Activated CD4-positive, alpha-beta memory T cell treated with anti-CD3 and anti-CD28 coated beads for 36 hours (primary cell): ENCODE measurements around the gene PEX11G. TPM values are rescaled to one million over a fixed set of nuclear protein-coding genes. Genes with fewer than 3 reads are reported as not detected.

Source experiments
- CTCF ChIA-PET: fragments of 350-600 bp; sonication (Branson Sonifier 250); formaldehyde crosslinking; loops from one replicate; lab custom pipeline; 2021; ENCODE audit warnings: antibody characterized with exemption, inconsistent platforms; lab: Charles Lee
- POLR2A ChIA-PET: fragments of 350-600 bp; sonication (Branson Sonifier 250); formaldehyde crosslinking; loops from one replicate; lab custom pipeline; 2021; ENCODE audit warnings: antibody characterized with exemption; lab: Charles Lee
- DNase-seq: peaks from one replicate; pipeline ENCODE4 v3.0.0-alpha.2; 2020
- H3K27ac Mint-ChIP-seq: one replicate; pipeline ENCODE4 v1.8.0; 2021; ENCODE audit warnings: mixed read lengths
- H3K27me3 Mint-ChIP-seq: one replicate; pipeline ENCODE4 v1.8.0; 2021; ENCODE audit warnings: mixed read lengths
- H3K36me3 Mint-ChIP-seq: one replicate; pipeline ENCODE4 v1.8.0; 2021; ENCODE audit warnings: mixed read lengths
- H3K4me1 Mint-ChIP-seq: one replicate; pipeline ENCODE4 v1.8.0; 2021; ENCODE audit warnings: low read depth, mixed read lengths
- H3K4me3 Mint-ChIP-seq: one replicate; pipeline ENCODE4 v1.8.0; 2021; ENCODE audit warnings: mild to moderate bottlenecking, mixed read lengths
- H3K9me3 Mint-ChIP-seq: one replicate; pipeline ENCODE4 v1.8.0; 2021; ENCODE audit warnings: mixed read lengths
- intact Hi-C: fragments of 100-400 bp; cut with micrococcal nuclease; formaldehyde crosslinking; loops from one replicate; pipeline ENCODE4 v1.15.1; 2023
- total RNA-seq, 2 experiments: library from RNA; stranded (reverse); gene quantifications; one replicate each; pipeline ENCODE4 v1.2.3, GENCODE V29; 2021

The PEX11G gene
- total RNA-seq, 2 experiments from 2014 or later: 2.1 to 2.2 TPM

- CTCF ChIA-PET: no interaction called here
Observed at GRCh38 chr19:7470540-7471305, 18.1 kb downstream of the PEX11G start.

DNA sequence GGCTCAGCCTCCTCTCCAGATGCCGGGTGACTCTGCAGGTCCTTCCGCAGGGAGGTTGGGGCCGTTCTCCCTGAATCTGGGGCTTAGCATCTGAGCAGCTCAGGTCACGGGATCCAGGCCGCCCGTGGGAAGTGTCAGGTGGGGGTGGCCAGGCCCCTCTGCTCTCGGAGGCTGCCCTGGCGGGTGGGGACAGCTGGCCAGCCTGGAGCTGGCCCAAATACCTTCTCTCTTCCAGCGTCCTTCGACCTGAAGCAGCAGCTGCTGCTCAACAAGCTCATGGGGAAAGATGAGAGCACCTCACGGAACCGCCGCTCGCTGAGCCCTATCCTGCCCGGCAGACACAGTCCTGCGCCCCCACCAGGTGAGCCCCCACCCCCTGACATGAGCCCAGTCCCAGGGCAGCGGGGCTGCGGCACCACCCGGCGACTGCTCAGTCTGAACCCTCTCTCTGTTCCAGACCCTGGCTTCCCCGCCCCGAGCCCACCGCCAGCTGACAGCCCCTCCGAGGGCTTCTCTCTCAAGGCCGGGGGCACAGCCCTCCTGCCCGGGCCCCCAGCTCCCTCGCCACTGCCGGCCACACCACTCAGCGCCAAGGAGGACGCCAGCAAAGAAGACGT lies 19.1 kb downstream of the PEX11G start:
- CTCF ChIA-PET: no interaction called here
- DNase-seq: no peak
- no peaks in the 10 kb centered on the region for H3K4me1 Mint-ChIP-seq
- H3K36me3 Mint-ChIP-seq: peaks cover 7% of the 10 kb centered on the region
- POLR2A ChIA-PET: no interaction called here
- no peak overlapping the region for H3K27ac Mint-ChIP-seq
- no peaks in the 10 kb centered on the region for H3K27me3 Mint-ChIP-seq
- intact Hi-C loops: no loop called here
- H3K9me3 Mint-ChIP-seq: no peaks in the 10 kb centered on the region
- H3K4me3 Mint-ChIP-seq: no peak overlapping the region

More at GRCh38 chr19:7470540-7471305, 18.1 kb downstream of the PEX11G start:
- Mint-ChIP-seq H3K36me3 (peaks cover 7% of the 10 kb centered on the region), H3K27ac (no peak overlapping the region), H3K9me3 (no peaks in the 10 kb centered on the region), H3K27me3 (no peaks in the 10 kb centered on the region), H3K4me1 (no peaks in the 10 kb centered on the region), H3K4me3 (no peak overlapping the region)
- intact Hi-C loops: no loop called here
- no peak for DNase-seq
- POLR2A ChIA-PET: no interaction called here

DNA sequence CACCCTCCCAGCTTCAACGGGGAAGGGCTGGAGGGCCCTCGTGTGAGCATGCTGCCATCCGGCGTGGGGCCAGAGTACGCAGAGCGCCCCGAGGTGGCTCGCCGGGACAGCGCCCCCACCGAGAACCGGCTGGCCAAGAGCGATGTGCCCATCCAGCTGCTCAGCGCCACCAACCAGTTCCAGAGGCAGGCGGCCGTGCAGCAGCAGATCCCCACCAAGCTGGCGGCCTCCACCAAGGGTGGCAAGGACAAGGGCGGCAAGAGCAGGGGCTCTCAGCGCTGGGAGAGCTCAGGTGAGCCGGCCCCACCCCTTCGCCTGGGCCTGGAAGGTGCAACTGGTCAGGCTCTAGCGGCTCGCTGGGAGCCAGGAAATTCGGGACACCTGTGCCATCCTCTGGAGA lies 20.0 kb downstream of the PEX11G start:
- ChIA-PET CTCF (no interaction called here), POLR2A (interaction anchor here (0.6 kb wide), 1 partner anchor 1416 kb away, joined by 3 read pairs; no protein-coding TSS in a partner anchor)
- Mint-ChIP-seq H3K36me3 (peaks cover 9% of the 10 kb centered on the region), H3K4me1 (no peaks in the 10 kb centered on the region), H3K27me3 (no peaks in the 10 kb centered on the region), H3K9me3 (no peaks in the 10 kb centered on the region), H3K27ac (no peak overlapping the region), H3K4me3 (no peak overlapping the region)
- no peak for DNase-seq
- intact Hi-C loops: no loop called here

DNA sequence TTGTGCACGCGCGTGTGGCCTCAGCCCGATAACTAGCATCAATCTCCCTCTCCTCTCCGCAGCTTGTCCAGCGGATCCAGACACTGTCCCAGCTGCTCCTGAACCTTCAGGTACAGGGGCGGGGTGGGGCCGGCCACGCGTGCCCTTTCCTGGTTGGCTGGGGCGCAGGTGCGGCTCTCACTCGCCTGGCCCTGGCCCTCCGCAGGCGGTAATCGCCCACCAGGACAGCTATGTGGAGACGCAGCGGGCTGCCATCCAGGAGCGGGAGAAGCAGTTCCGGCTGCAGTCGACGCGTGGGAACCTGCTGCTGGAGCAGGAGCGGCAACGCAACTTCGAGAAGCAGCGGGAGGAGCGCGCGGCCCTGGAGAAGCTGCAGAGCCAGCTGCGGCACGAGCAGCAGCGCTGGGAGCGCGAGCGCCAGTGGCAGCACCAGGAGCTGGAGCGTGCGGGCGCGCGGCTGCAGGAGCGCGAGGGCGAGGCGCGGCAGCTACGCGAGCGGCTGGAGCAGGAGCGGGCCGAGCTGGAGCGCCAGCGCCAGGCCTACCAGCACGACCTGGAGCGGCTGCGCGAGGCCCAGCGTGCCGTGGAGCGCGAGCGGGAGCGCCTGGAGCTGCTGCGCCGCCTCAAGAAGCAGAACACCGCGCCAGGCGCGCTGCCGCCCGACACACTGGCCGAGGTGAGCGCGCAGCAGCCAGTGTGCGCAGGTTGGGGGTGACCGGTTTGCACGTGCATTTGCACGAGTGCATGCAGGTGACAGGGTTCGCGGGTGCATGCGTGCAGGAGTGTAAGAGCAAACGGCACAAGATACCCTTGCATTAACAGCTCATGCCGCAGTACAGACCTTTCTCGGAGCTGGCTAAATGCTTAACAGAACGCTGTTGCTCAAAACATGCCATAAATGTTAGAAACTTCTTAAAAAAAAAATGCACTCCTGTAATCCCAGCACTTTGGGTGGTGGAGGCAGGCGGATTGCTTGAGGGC lies 21.5 kb downstream of the PEX11G start:
- CTCF ChIA-PET: interaction anchor here (0.5 kb wide), 1 partner anchor 25 kb away, joined by 3 read pairs; no protein-coding TSS in a partner anchor
- H3K27ac Mint-ChIP-seq: no peak overlapping the region
- no peaks in the 10 kb centered on the region for H3K9me3 Mint-ChIP-seq
- no peak for DNase-seq
- POLR2A ChIA-PET: no interaction called here
- H3K4me3 Mint-ChIP-seq: no peak overlapping the region
- no peaks in the 10 kb centered on the region for H3K4me1 Mint-ChIP-seq
- H3K27me3 Mint-ChIP-seq: no peaks in the 10 kb centered on the region
- peaks cover 12% of the 10 kb centered on the region for H3K36me3 Mint-ChIP-seq
- intact Hi-C loops: no loop called here

GRCh38 chr19:7463575-7463974 lies 25.3 kb downstream of the PEX11G start:
- Mint-ChIP-seq H3K4me1 (no peaks in the 10 kb centered on the region), H3K27me3 (no peaks in the 10 kb centered on the region), H3K9me3 (no peaks in the 10 kb centered on the region), H3K4me3 (no peak overlapping the region), H3K36me3 (peaks cover 19% of the 10 kb centered on the region), H3K27ac (no peak overlapping the region)
- POLR2A ChIA-PET: no interaction called here
- CTCF ChIA-PET: no interaction called here
- intact Hi-C loops: no loop called here
- DNase-seq: no peak

DNA sequence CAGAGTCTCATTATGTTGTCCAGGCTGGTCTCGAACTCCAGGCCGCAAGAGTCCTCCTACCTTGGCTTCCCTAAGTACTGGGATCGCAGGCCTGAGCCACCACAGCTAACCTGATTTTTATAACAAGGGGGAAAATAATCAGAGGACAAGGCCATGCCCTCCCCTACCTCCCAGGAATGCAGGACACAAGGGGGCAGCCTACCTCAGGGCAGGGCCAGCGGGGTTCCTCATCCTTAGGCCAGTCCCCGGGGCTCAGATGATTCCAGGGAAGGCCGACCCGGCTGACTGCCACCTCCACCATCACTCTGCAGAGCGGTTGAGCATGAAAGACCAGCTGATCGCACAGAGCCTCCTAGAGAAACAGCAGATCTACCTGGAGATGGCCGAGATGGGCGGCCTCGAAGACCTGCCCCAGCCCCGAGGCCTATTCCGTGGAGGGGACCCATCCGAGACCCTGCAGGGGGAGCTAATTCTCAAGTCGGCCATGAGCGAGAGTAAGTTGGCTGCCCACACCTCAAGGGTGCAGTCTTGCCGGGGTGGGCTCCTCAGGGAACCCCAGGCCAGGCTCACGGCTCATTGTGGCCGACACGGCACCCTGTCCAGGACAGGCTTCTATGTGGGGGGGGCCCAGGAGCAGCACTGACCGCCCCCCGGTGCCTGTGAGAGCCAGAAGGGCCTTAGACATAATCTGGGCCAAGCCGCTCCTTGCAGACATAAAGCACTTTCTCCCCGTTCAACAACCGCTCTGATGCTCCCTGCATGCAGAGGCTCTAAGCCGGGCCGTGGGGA lies 26.8 kb downstream of the PEX11G start:
- POLR2A ChIA-PET: no interaction called here
- CTCF ChIA-PET: interaction anchor here (1.4 kb wide), 1 partner anchor 106 kb away, joined by 3 read pairs; no protein-coding TSS in a partner anchor
- Mint-ChIP-seq H3K4me1 (no peaks in the 10 kb centered on the region), H3K4me3 (no peak overlapping the region), H3K9me3 (no peaks in the 10 kb centered on the region), H3K36me3 (peaks cover 22% of the 10 kb centered on the region), H3K27ac (no peak overlapping the region), H3K27me3 (no peaks in the 10 kb centered on the region)
- DNase-seq: no peak
- intact Hi-C loops: no loop called here

GRCh38 chr19:7460562-7460966 lies 28.3 kb downstream of the PEX11G start:
- no peaks in the 10 kb centered on the region for H3K9me3 Mint-ChIP-seq
- intact Hi-C loops: no loop called here
- no peaks in the 10 kb centered on the region for H3K4me1 Mint-ChIP-seq
- ChIA-PET CTCF (no interaction called here), POLR2A (no interaction called here)
- H3K27me3 Mint-ChIP-seq: no peaks in the 10 kb centered on the region
- no peak overlapping the region for H3K4me3 Mint-ChIP-seq
- peaks cover 33% of the 10 kb centered on the region for H3K36me3 Mint-ChIP-seq
- DNase-seq: no peak
- no peak overlapping the region for H3K27ac Mint-ChIP-seq

GRCh38 chr19:7459773-7460172 lies 29.1 kb downstream of the PEX11G start:
- Mint-ChIP-seq H3K4me3 (no peak overlapping the region), H3K9me3 (no peaks in the 10 kb centered on the region), H3K27me3 (no peaks in the 10 kb centered on the region), H3K27ac (no peak overlapping the region), H3K36me3 (peaks cover 41% of the 10 kb centered on the region), H3K4me1 (no peaks in the 10 kb centered on the region)
- intact Hi-C loops: no loop called here
- CTCF ChIA-PET: no interaction called here
- no peak for DNase-seq
- POLR2A ChIA-PET: no interaction called here

DNA sequence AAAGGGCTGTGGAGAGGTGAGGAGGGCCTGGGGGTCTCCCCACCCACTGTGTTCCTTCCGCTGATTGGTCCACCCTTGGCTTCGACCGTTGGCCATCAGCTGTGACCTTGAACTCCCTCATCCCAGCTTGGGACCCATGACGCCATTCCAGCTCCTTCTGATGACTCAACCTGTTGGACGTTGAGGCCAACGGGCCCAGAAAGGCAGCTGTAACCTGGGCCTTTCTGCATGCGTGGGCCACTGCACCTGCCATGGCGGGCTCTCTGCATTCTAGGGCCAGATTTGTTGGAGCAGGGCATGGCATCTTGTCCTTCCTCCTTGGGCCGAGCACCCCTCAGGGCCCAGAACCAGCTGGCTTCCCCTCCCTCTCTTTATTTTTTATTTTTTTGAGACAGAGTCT lies 30.2 kb downstream of the PEX11G start:
- DNase-seq: no peak
- Mint-ChIP-seq H3K27me3 (no peaks in the 10 kb centered on the region), H3K4me3 (no peak overlapping the region), H3K36me3 (peaks cover 48% of the 10 kb centered on the region), H3K4me1 (no peaks in the 10 kb centered on the region), H3K27ac (no peak overlapping the region), H3K9me3 (no peaks in the 10 kb centered on the region)
- intact Hi-C loops: no loop called here
- ChIA-PET POLR2A (no interaction called here), CTCF (no interaction called here)

DNA sequence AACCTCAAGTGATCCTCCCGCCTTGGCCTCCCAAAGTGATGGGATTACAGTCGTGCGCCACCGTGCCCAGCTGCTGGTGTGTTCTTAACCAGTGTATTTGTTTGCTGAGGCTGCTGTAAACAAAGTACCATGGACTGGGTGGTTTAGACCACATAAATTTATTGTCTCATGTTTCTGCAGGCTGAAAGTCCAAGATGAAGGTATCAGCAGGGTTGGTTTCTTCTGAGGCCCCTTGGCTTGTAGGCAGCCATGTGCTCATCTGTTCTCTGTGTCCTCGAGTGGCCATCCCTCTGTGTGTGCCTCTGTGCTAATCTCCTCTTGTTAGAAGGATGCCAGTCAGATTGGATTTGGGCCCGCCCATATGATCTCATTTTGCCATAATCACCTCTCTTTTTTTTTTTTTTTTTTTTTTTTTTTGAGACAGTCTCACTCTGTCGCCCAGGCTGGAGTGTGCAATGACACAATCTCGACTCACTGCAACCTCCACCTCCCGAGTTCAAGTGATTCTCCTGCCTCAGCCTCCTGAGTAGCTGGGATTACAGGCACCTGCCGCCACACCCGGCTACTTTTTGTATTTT lies 31.8 kb downstream of the PEX11G start:
- no peaks in the 10 kb centered on the region for H3K9me3 Mint-ChIP-seq
- DNase-seq: peak; percentile 31
- no peaks in the 10 kb centered on the region for H3K27me3 Mint-ChIP-seq
- no peak overlapping the region for H3K4me3 Mint-ChIP-seq
- intact Hi-C loops: no loop called here
- no peaks in the 10 kb centered on the region for H3K4me1 Mint-ChIP-seq
- ChIA-PET CTCF (no interaction called here), POLR2A (no interaction called here)
- H3K27ac Mint-ChIP-seq: no peak overlapping the region
- peaks cover 51% of the 10 kb centered on the region for H3K36me3 Mint-ChIP-seq

DNA sequence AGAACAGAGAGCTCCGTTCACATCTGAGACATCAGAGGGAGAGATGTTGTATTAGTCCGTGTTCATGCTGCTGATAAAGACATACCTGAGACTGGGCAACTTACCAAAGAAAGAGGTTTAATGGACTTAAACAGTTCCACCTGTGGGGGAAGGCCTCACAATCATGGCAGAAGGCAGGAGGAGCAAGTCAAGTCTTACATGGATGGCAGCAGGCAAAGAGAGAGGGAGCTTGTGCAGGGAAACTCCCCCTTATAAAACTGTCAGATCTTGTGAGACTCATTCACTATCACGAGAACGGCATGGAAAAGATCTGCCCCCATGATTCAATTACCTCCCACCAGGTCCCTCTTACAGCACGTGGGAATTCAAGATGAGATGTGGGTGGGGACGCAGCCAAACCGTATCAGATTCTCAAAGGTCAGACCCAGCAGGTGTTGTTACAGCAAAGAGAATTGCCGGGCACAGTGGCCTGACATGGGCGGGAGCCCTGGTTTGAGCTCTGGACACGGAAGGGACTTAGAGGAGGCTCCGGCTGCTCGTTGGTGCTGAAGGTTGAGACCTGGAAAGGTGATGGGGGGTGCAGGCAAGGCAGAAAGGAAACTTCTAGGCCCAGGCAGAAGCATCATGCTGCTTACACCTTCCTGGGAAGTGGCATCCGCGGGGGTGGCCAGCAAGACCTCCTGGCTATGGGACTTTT lies 33.1 kb downstream of the PEX11G start:
- peaks cover 52% of the 10 kb centered on the region for H3K36me3 Mint-ChIP-seq

More for the DNA sequence above, 33.1 kb downstream of the PEX11G start:
- CTCF ChIA-PET: no interaction called here
- Mint-ChIP-seq H3K27me3 (no peaks in the 10 kb centered on the region), H3K4me3 (no peak overlapping the region), H3K4me1 (no peaks in the 10 kb centered on the region), H3K27ac (peak overlapping the region; percentile 30), H3K9me3 (no peaks in the 10 kb centered on the region)
- intact Hi-C loops: no loop called here
- POLR2A ChIA-PET: no interaction called here
- no peak for DNase-seq
